ENCODE results near the gene WDFY3. TPM values are rescaled to one million over a fixed set of nuclear protein-coding genes. Genes with fewer than 3 reads are reported as not detected.

WDFY3 gene
- total and polyA plus RNA-seq, 2 of the 13 experiments (the other 11 are each of a cell fraction or from before 2014, with no cell fraction given): 16.7 to 24.5 TPM

- TF ChIP-seq ZNF577 (CRISPR knock-in tag; IDR thresholded peaks at IDR 0.05; ENCODE audit: borderline replicate concordance, low read depth) (no peak), HDAC1 (CRISPR knock-in tag; IDR thresholded peaks at IDR 0.05) (no peak), PHB2 (IDR thresholded peaks at IDR 0.05; ENCODE audit: partially characterized antibody) (no peak), ZNF569 (CRISPR knock-in tag; IDR thresholded peaks at IDR 0.05; ENCODE audit: borderline replicate concordance) (no peak), STAG1 (CRISPR knock-in tag; IDR thresholded peaks at IDR 0.05) (no peak), CBX5 (CRISPR knock-in tag; IDR thresholded peaks at IDR 0.05; ENCODE audit: borderline replicate concordance) (no peak), TCF7L2 (IDR thresholded peaks at IDR 0.05; ENCODE audit: low read depth, low read length) (no peak), NKX3-1 (CRISPR knock-in tag; IDR thresholded peaks at IDR 0.05) (no peak), TOE1 (CRISPR knock-in tag; IDR thresholded peaks at IDR 0.05) (no peak), SIX4 (CRISPR knock-in tag; IDR thresholded peaks at IDR 0.05) (no peak), ZFP62 (CRISPR knock-in tag; IDR thresholded peaks at IDR 0.05) (no peak), SNAPC2 (CRISPR knock-in tag; IDR thresholded peaks at IDR 0.05) (no peak), KDM3A (CRISPR knock-in tag; IDR thresholded peaks at IDR 0.05; ENCODE audit: low read depth) (no peak), ZSCAN9 (CRISPR knock-in tag; IDR thresholded peaks at IDR 0.05; ENCODE audit: borderline replicate concordance) (no peak)
- Histone ChIP-seq H3K9ac (ENCODE audit: insufficient read depth, low read depth, low read length) (no peak overlapping the region), H3K4me3 (replicated peaks in 1 of 3; ENCODE audit: insufficient read depth in 1 of 3, low read depth in 2 of 3, low read length in 3 of 3) (no peak overlapping the region), H3K4me2 (ENCODE audit: low read depth, low read length) (no peak overlapping the region), H3K79me2 (ENCODE audit: insufficient read depth, low read length) (no peaks in the 10 kb centered on the region), H3K27me3 (ENCODE audit: control insufficient read depth in 1 of 2, insufficient read depth in 2 of 2, low read length in 2 of 2) (no peaks in the 10 kb centered on the region), H2AFZ (ENCODE audit: low read length) (no peak overlapping the region), H3K36me3 (replicated peaks in 1 of 2; ENCODE audit: control insufficient read depth in 1 of 2, insufficient read depth in 2 of 2, low read length in 2 of 2) (peaks cover 6 to 34% of the 10 kb centered on the region in 2 experiments; a peak in 4 of 5 replicates), H3K9me3 (ENCODE audit: low read length) (no peaks in the 10 kb centered on the region), H4K20me1 (ENCODE audit: insufficient read depth, low read length) (no peaks in the 10 kb centered on the region), H3K27ac (ENCODE audit: extremely low read length, insufficient read depth, low read length) (no peak overlapping the region), H3K4me1 (ENCODE audit: insufficient read depth, low read length) (no peaks in the 10 kb centered on the region)
- POLR2A ChIA-PET: no interaction called here
- in situ Hi-C loops (cut with HindIII; ENCODE audit: extremely low pct_ligation_motif_present, low pct_unique_long_range_greater_than_20kb) (no loop called here), intact Hi-C loops (cut with micrococcal nuclease; ENCODE audit: unreplicated experiment) (no loop called here)
- no TSS peak for BruUV-seq (replicated peaks)
- ATAC-seq (no peak), DNase-seq (ENCODE audit: low spot score) (no peak), FAIRE-seq (no peak)
- CTCF ChIA-PET (ENCODE audit: low intra/inter-chr PET ratio, low total read pairs): no interaction called here
Observed at GRCh38 chr4:84719115-84719514, 247.4 kb downstream of the WDFY3 start.
